Activated CD8-positive, alpha-beta memory T cell treated with anti-CD3 and anti-CD28 coated beads, Interleukin-2, amount 10 ng/mL, durations not matched to agents 7 days and 5 days (primary cell): ENCODE measurements around the gene GDF7. TPM values are rescaled to one million over a fixed set of nuclear protein-coding genes. Genes with fewer than 3 reads are reported as not detected.

Experiments
- ATAC-seq: fragments of 150-1000 bp; cut with Tn5 transposase; one replicate; pipeline ENCODE4 v1.10.0; 2021; ENCODE audit warnings: moderate library complexity
- CTCF ChIA-PET: fragments of 350-600 bp; sonication (Branson Sonifier 250); formaldehyde crosslinking; loops from one replicate; lab custom pipeline; 2021; ENCODE audit warnings: antibody characterized with exemption; lab: Charles Lee
- DNase-seq: peaks from one replicate; pipeline ENCODE4 v3.0.0-alpha.2; 2020
- H3K27ac Mint-ChIP-seq: one replicate; pipeline ENCODE4 v1.8.0; 2021; ENCODE audit warnings: mild to moderate bottlenecking, mixed read lengths
- H3K27me3 Mint-ChIP-seq: one replicate; pipeline ENCODE4 v1.8.0; 2021; ENCODE audit warnings: mixed read lengths
- H3K36me3 Mint-ChIP-seq: one replicate; pipeline ENCODE4 v1.8.0; 2021; ENCODE audit warnings: mild to moderate bottlenecking, mixed read lengths
- H3K4me1 Mint-ChIP-seq: one replicate; pipeline ENCODE4 v1.8.0; 2021; ENCODE audit warnings: mixed read lengths
- H3K4me3 Mint-ChIP-seq: one replicate; pipeline ENCODE4 v1.8.0; 2021; ENCODE audit warnings: mild to moderate bottlenecking, moderate library complexity, mixed read lengths
- H3K9me3 Mint-ChIP-seq: one replicate; pipeline ENCODE4 v1.8.0; 2022; ENCODE audit warnings: low read depth, mixed read lengths
- total RNA-seq, 2 experiments: library from RNA; stranded (reverse); gene quantifications; one replicate each; pipeline ENCODE4 v1.2.3, GENCODE V29; 2021

GDF7 gene
- total RNA-seq, 2 experiments from 2014 or later = not detected

- Mint-ChIP-seq H3K36me3 (no peaks in the 10 kb centered on the region), H3K9me3 (no peaks in the 10 kb centered on the region), H3K27ac (no peak overlapping the region), H3K4me1 (peaks cover 16% of the 10 kb centered on the region), H3K4me3 (no peak overlapping the region), H3K27me3 (peaks cover 80% of the 10 kb centered on the region)
- ATAC-seq (no peak), DNase-seq (no peak)
- CTCF ChIA-PET = interaction anchor here (1.9 kb wide), 1 partner anchor 9 kb away, joined by 8 read pairs; no protein-coding TSS in a partner anchor
Observed at GRCh38 chr2:20670315-20671035, 3.5 kb downstream of the GDF7 start.

GRCh38 chr2:20671036-20671735, 4.2 kb downstream of the GDF7 start:
- no peak overlapping the region for H3K4me3 Mint-ChIP-seq
- peaks cover 73% of the 10 kb centered on the region for H3K27me3 Mint-ChIP-seq
- CTCF ChIA-PET = interaction anchor here (1.9 kb wide), 1 partner anchor 10 kb away, joined by 8 read pairs; no protein-coding TSS in a partner anchor

GRCh38 chr2:20671736-20672080, 4.8 kb downstream of the GDF7 start:
- DNase-seq (no peak), ATAC-seq (no peak)
- no peak overlapping the region for H3K27ac Mint-ChIP-seq
- H3K36me3 Mint-ChIP-seq = no peaks in the 10 kb centered on the region
- CTCF ChIA-PET = interaction anchor here (1.1 kb wide), 1 partner anchor 10 kb away, joined by 4 read pairs; no protein-coding TSS in a partner anchor
- no peaks in the 10 kb centered on the region for H3K9me3 Mint-ChIP-seq
- H3K27me3 Mint-ChIP-seq = peaks cover 69% of the 10 kb centered on the region
- peaks cover 6% of the 10 kb centered on the region for H3K4me1 Mint-ChIP-seq
- H3K4me3 Mint-ChIP-seq = no peak overlapping the region

More at GRCh38 chr2:20671036-20671735, 4.2 kb downstream of the GDF7 start:
- DNase-seq = no peak
- ATAC-seq = no peak
- Mint-ChIP-seq H3K9me3 (no peaks in the 10 kb centered on the region), H3K36me3 (no peaks in the 10 kb centered on the region), H3K27ac (no peak overlapping the region), H3K4me1 (peaks cover 10% of the 10 kb centered on the region)

- DNase-seq = no peak
- no peak overlapping the region for H3K4me3 Mint-ChIP-seq
- H3K9me3 Mint-ChIP-seq = no peaks in the 10 kb centered on the region
- H3K36me3 Mint-ChIP-seq = no peaks in the 10 kb centered on the region
- no peak for ATAC-seq
- CTCF ChIA-PET = interaction anchor here (1.1 kb wide), 1 partner anchor 11 kb away, joined by 4 read pairs; no protein-coding TSS in a partner anchor
- H3K27ac Mint-ChIP-seq = no peak overlapping the region
- peaks cover 5% of the 10 kb centered on the region for H3K4me1 Mint-ChIP-seq
- peaks cover 67% of the 10 kb centered on the region for H3K27me3 Mint-ChIP-seq
Observed at GRCh38 chr2:20672201-20672951, 5.4 kb downstream of the GDF7 start.

GRCh38 chr2:20673686-20674308, 6.9 kb downstream of the GDF7 start:
- Mint-ChIP-seq H3K4me1 (peaks cover 5% of the 10 kb centered on the region), H3K4me3 (no peak overlapping the region), H3K36me3 (no peaks in the 10 kb centered on the region), H3K27me3 (peaks cover 53% of the 10 kb centered on the region), H3K27ac (no peak overlapping the region), H3K9me3 (no peaks in the 10 kb centered on the region)
- CTCF ChIA-PET = interaction anchor here (1.1 kb wide), 1 partner anchor 12 kb away, joined by 6 read pairs; no protein-coding TSS in a partner anchor
- ATAC-seq (no peak), DNase-seq (no peak)

GRCh38 chr2:20674309-20674965, 7.5 kb downstream of the GDF7 start:
- CTCF ChIA-PET = interaction anchor here (1.1 to 1.7 kb wide), 3 partner anchors 8 to 288 kb away, joined by 6 to 8 read pairs (median 6); partner anchors contain the start of gene GDF7
- no peak overlapping the region for H3K27ac Mint-ChIP-seq
- no peak overlapping the region for H3K4me3 Mint-ChIP-seq
- peaks cover 47% of the 10 kb centered on the region for H3K27me3 Mint-ChIP-seq
- DNase-seq = no peak
- no peak for ATAC-seq
- no peaks in the 10 kb centered on the region for H3K9me3 Mint-ChIP-seq
- peaks cover 5% of the 10 kb centered on the region for H3K4me1 Mint-ChIP-seq
- H3K36me3 Mint-ChIP-seq = no peaks in the 10 kb centered on the region

GRCh38 chr2:20674974-20675679, 8.2 kb downstream of the GDF7 start:
- no peak for ATAC-seq
- H3K36me3 Mint-ChIP-seq = no peaks in the 10 kb centered on the region
- no peak for DNase-seq
- H3K4me1 Mint-ChIP-seq = peaks cover 5% of the 10 kb centered on the region
- H3K4me3 Mint-ChIP-seq = no peak overlapping the region
- H3K9me3 Mint-ChIP-seq = no peaks in the 10 kb centered on the region
- H3K27ac Mint-ChIP-seq = no peak overlapping the region
- CTCF ChIA-PET = interaction anchor here (1.1 to 1.7 kb wide), 3 partner anchors 8 to 288 kb away, joined by 6 to 8 read pairs (median 6); partner anchors contain the start of gene GDF7
- H3K27me3 Mint-ChIP-seq = peaks cover 40% of the 10 kb centered on the region

- Mint-ChIP-seq H3K27me3 (peaks cover 35% of the 10 kb centered on the region), H3K4me1 (peaks cover 5% of the 10 kb centered on the region), H3K27ac (no peak overlapping the region), H3K4me3 (no peak overlapping the region), H3K36me3 (peaks cover 1% of the 10 kb centered on the region), H3K9me3 (no peaks in the 10 kb centered on the region)
- DNase-seq (no peak), ATAC-seq (peak; percentile 36)
- CTCF ChIA-PET = interaction anchor here (1.5 to 4.6 kb wide), 4 partner anchors 9 to 287 kb away, joined by 5 to 26 read pairs (median 7); partner anchors contain the start of gene GDF7
Observed at GRCh38 chr2:20675701-20676352, 8.9 kb downstream of the GDF7 start.

GRCh38 chr2:20676353-20677215, 9.6 kb downstream of the GDF7 start:
- no peak overlapping the region for H3K27ac Mint-ChIP-seq
- CTCF ChIA-PET = interaction anchor here (1.0 to 4.6 kb wide), 5 partner anchors 10 to 286 kb away, joined by 3 to 26 read pairs (median 8); partner anchors contain the start of gene GDF7

GRCh38 chr2:20677301-20678085, 10.5 kb downstream of the GDF7 start:
- peak; percentile 38 for DNase-seq
- H3K4me1 Mint-ChIP-seq = no peaks in the 10 kb centered on the region
- no peak overlapping the region for H3K4me3 Mint-ChIP-seq
- CTCF ChIA-PET = interaction anchor here (0.6 to 4.6 kb wide), 5 partner anchors 12 to 285 kb away, joined by 3 to 26 read pairs (median 5); no protein-coding TSS in a partner anchor
- no peak overlapping the region for H3K27ac Mint-ChIP-seq
- ATAC-seq = no peak
- no peaks in the 10 kb centered on the region for H3K9me3 Mint-ChIP-seq
- H3K36me3 Mint-ChIP-seq = peaks cover 3% of the 10 kb centered on the region
- H3K27me3 Mint-ChIP-seq = peaks cover 20% of the 10 kb centered on the region

More at GRCh38 chr2:20676353-20677215, 9.6 kb downstream of the GDF7 start:
- ATAC-seq = no peak
- peaks cover 1% of the 10 kb centered on the region for H3K36me3 Mint-ChIP-seq
- DNase-seq = peak; percentile 34
- H3K9me3 Mint-ChIP-seq = no peaks in the 10 kb centered on the region
- no peak overlapping the region for H3K4me3 Mint-ChIP-seq
- peaks cover 29% of the 10 kb centered on the region for H3K27me3 Mint-ChIP-seq
- H3K4me1 Mint-ChIP-seq = peaks cover under 1% of the 10 kb centered on the region
